Motor neuron (in vitro differentiated cells): Measurements from ENCODE around the gene RNU6-7. TPM values are rescaled to one million over a fixed set of nuclear protein-coding genes. Genes with fewer than 3 reads are reported as not detected.

Experiments
- ATAC-seq, 8 experiments: fragments of 200-7000 bp; cut with Tn5 transposase; replicated peaks in 6 of 8; 2 replicates each; pipeline ENCODE4 v1.8.0; 2021; ENCODE audit warnings: mild to moderate bottlenecking in 8 of 8, moderate library complexity in 8 of 8
- H3K27ac ChIP-seq, 2 donors: fragments of 250-450 bp; sonication (Bioruptor Pico); 2 replicates each; pipeline ENCODE4 v1.9.0; 2021; ENCODE audit warnings: antibody characterized with exemption in 2 of 2, mild to moderate bottlenecking in 2 of 2, moderate library complexity in 1 of 2
- H3K4me1 ChIP-seq, 2 donors: fragments of 250-450 bp; sonication (Bioruptor Pico); replicated peaks in 1 of 2; 2 replicates each; pipeline ENCODE4 v1.6.1; 2021; ENCODE audit warnings: antibody characterized with exemption in 2 of 2, mild to moderate bottlenecking in 2 of 2, moderate library complexity in 1 of 2
- H3K4me3 ChIP-seq, 5 donors: fragments of 250-450 bp; sonication (Bioruptor Pico); 2 replicates each; pipeline ENCODE4 v1.9.0; 2021; ENCODE audit warnings: antibody characterized with exemption in 5 of 5, mild to moderate bottlenecking in 5 of 5, moderate library complexity in 4 of 5
- WGBS, 10 experiments: fragments of 450-650 bp; shearing (Covaris generic); methylation state at CpG; one replicate each; pipeline ENCODE4 v1.0.0; 2022; 5-methylcytosine and 5-hydroxymethylcytosine counted together
- in situ Hi-C, 9 experiments: fragments of 400-800 bp; cut with MboI; loops; one replicate each; pipeline ENCODE4 v1.15.0; 2021; ENCODE audit warnings: low sequenced_read_pairs in 9 of 9, low pct_unique_long_range_greater_than_20kb in 2 of 9; ENCODE audit not compliant: unreplicated experiment in 9 of 9
- total RNA-seq, 8 experiments: library from RNA; unstranded; fragments of 300-600 nt; gene quantifications; 2 replicates each; pipeline versions ENCODE4 v1.2.3 to v1.2.4, GENCODE V29; 2022

Gene RNU6-7
- total RNA-seq, 8 experiments from 2014 or later = not detected

DNA sequence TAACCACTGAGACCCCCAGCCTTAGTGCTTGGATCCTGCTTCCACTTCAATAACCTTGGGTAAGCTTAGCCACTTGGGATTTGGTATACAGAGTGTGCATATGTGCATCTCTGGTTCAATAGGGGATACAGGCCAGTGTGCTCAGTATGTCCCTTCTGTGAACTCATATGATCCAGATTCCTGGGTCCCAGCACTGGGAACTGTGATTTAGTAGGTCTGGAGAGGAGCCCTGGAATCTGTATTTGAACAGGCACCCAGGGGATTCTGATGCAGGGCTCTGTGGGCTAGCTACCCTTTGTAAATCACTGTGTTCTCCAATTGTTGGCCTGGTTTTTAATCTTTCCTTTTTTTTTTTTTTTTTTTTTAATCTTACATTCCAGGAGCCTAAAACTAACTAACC is 11.0 kb downstream of the RNU6-7 start:
- ATAC-seq = no peak
- Histone ChIP-seq H3K4me3 (no peak overlapping the region), H3K4me1 (no peaks in the 10 kb centered on the region), H3K27ac (no peak overlapping the region)
- in situ Hi-C loops = no loop called here

DNA sequence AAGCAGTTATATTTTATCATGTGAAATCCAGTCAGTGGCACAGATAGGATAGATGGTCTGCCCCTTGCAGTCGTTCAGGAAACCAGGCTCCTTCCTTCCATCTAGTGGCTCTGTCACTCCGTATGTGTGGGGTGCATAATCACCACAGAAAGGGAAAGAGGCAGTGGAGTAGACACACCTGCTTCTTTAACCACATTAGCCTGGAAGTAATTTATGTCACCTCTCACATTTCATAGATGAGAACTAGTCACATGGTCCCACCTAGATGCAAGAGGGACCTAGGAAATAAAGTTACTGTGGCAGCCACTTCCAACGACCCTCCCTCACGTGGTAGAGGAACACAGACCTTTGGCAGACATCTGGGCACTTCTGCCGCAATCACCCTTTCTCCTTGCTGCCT is 15.5 kb downstream of the RNU6-7 start:
- Histone ChIP-seq H3K27ac (no peak overlapping the region), H3K4me3 (no peak overlapping the region), H3K4me1 (no peaks in the 10 kb centered on the region)
- in situ Hi-C loops = no loop called here
- ATAC-seq = peak in 4 of 8 experiments; percentile 12 to 40 (median 27)
- WGBS, 10 experiments = 40 to 100% (median 70%) methylated on average over 1 to 4 of the region's 5 CpGs; no CpG with 5 or more reads in 3 of the 10 experiments

DNA sequence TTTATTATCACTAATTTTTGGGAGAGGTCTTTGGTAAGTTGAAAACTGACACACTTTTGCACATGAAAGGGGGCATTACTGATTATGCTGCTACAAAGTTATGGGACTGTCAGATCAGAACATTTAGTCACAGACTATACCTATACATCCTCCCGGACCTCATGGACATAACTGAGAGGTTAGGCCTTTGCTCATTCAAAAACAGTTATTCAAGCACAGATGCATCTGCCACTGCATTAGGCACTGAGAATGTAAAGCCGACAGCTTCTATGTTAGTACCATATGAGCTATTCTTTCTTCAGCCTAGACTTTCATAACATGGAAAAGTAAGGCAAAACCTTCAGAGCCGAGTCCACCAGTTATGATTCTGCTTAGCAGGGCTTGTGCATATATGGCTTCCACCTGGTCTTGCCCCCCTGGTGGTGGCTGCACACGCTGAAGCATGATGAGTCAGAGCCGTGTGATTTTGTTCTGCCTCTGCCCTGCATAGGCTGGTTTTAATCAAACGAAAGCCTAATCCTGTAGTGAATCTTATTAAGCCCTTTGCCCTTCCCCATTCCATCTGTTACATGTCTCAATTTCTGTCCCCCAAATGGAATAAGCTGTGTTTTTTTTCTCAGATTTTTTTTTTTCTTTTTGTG is 23.0 kb downstream of the RNU6-7 start:
- in situ Hi-C loops = loop anchor here in 1 of 9 experiments (25.0 kb wide), 1 partner anchor 713 kb away; no protein-coding TSS in a partner anchor

DNA sequence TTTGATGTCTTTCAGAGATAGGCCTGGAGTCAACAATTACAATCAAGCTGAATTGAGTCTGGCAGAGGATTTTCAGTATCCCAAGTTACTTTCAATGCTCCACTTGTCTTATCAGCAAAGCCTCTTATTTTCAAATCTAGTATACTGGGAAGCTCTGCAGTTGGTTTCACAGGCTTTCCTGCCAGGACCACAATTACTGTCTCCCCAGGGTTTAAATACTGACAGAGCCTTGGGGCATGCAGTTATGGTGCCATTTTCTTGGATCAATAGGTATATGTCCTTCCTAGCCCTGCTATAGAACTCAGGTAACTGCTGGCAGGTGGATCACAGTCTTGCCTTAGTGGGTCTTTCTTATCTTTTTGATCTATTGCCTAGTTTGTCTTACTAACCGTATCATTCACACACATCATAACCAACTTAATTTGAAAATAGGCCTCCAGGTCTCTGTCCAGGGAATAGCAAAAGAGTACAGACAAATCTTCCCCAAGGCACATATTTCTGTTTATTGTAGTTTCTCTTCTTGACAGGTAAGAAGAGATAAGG is 23.6 kb downstream of the RNU6-7 start:
- peak overlapping the region in 1 of 2 donors; percentile 39 for H3K27ac ChIP-seq
- WGBS, 10 experiments = 0 to 100% (median 20%) methylated on average over 1 of the region's 1 CpG; no CpG with 5 or more reads in 7 of the 10 experiments
- peaks cover 9 to 11% of the 10 kb centered on the region in 2 donors for H3K4me1 ChIP-seq
- no peak overlapping the region for H3K4me3 ChIP-seq
- in situ Hi-C loops = loop anchor here in 1 of 9 experiments (25.0 kb wide), 1 partner anchor 713 kb away; no protein-coding TSS in a partner anchor
- ATAC-seq = peak in 1 of 8 experiments; percentile 10

More for the DNA sequence above, 23.0 kb downstream of the RNU6-7 start:
- Histone ChIP-seq H3K27ac (peak overlapping the region in 1 of 2 donors; percentile 39), H3K4me3 (no peak overlapping the region), H3K4me1 (peaks cover 9 to 11% of the 10 kb centered on the region in 2 donors)
- ATAC-seq = peak; percentile 99 to 100 (median 100)
- 9 to 86% (median 50%) methylated on average over 1 to 6 of the region's 6 CpGs; no CpG with 5 or more reads in 2 of the 10 experiments for WGBS, 10 experiments

DNA sequence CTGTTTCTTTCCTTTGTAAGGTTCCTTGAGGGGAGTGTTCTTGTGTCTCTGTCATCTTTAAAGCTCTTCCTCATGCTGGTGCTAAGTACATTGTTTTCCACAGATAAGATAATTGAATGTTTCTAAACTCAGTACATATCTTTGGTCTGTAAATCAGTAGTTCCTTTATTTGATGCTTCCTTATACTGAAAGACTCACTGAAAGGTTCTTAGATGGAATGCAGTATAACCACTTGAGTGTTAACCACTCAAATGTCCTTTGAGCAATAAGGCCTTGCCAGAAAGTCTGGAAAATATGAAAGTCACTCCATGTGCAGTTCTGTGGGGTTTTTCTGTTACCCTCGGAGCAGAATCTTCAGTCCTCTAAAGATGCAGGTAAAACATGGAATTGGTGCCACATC is 24.2 kb downstream of the RNU6-7 start:
- no peak for ATAC-seq
- Histone ChIP-seq H3K27ac (no peak overlapping the region), H3K4me3 (no peak overlapping the region), H3K4me1 (peaks cover 9 to 11% of the 10 kb centered on the region in 2 donors)
- in situ Hi-C loops = loop anchor here in 1 of 9 experiments (25.0 kb wide), 1 partner anchor 714 kb away; no protein-coding TSS in a partner anchor
- 0 to 100% (median 76%) methylated on average over 1 of the region's 1 CpG; no CpG with 5 or more reads in 6 of the 10 experiments for WGBS, 10 experiments

DNA sequence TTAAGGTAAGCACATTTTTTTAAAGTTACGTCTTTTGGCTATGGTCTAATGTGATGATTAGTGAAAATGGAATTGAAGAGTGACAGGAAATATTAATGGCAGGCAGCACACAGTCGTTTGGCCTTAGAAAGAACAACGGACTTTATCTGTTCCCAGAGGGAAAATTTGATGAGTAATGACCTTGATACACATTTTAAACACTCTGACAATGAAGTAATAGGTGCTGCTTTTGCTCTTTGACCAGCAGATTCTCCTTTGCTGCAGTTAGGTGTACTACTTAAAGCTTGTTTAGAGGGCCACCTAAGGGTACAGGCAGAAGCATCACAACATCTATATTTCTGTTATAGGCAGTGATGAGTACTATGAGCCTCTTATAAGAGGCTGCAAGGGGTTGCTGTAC is 28.3 kb downstream of the RNU6-7 start:
- Histone ChIP-seq H3K27ac (no peak overlapping the region), H3K4me1 (peaks cover 3 to 4% of the 10 kb centered on the region in 2 donors), H3K4me3 (no peak overlapping the region)
- in situ Hi-C loops = loop anchor here in 1 of 9 experiments (25.0 kb wide), 1 partner anchor 718 kb away; no protein-coding TSS in a partner anchor
- ATAC-seq = peak in 4 of 8 experiments; percentile 31 to 46 (median 38)
- WGBS, 10 experiments = 13 to 100% (median 46%) methylated on average over 1 to 3 of the region's 3 CpGs; no CpG with 5 or more reads in 1 of the 10 experiments

DNA sequence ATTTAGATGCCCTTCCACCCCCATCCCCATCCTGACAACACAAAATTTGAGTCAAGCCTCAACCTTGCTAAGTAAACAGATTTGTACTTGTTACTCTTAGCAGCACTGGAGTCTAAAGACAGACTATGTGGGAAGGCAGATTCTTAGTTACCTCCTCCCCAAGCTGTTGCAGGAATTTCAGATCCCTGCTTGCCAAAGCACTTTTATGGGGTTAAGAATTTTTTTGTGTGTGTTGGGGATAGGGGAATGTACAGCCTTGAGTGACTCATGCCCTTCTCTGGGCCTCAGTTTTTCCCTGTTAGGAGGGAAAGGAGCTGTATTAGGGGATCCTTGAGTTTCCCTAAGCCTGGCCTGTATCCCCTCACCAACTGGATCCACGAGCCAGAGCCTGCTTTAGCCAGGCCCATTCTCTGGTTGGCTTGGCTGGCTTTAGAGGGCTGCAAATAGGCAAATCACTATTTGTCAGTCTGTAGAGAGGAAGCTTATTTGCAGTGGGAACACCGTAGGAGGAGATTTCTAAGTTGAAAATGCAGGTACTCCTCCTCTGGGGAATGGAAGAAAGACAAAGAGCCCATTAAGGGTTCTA is 28.9 kb downstream of the RNU6-7 start:
- 0 to 80% (median 59%) methylated on average over 1 to 2 of the region's 2 CpGs; no CpG with 5 or more reads in 4 of the 10 experiments for WGBS, 10 experiments
- Histone ChIP-seq H3K27ac (no peak overlapping the region), H3K4me1 (no peaks in the 10 kb centered on the region), H3K4me3 (no peak overlapping the region)
- in situ Hi-C loops = loop anchor here in 1 of 9 experiments (25.0 kb wide), 1 partner anchor 718 kb away; no protein-coding TSS in a partner anchor
- peak in 1 of 8 experiments; percentile 26 for ATAC-seq

DNA sequence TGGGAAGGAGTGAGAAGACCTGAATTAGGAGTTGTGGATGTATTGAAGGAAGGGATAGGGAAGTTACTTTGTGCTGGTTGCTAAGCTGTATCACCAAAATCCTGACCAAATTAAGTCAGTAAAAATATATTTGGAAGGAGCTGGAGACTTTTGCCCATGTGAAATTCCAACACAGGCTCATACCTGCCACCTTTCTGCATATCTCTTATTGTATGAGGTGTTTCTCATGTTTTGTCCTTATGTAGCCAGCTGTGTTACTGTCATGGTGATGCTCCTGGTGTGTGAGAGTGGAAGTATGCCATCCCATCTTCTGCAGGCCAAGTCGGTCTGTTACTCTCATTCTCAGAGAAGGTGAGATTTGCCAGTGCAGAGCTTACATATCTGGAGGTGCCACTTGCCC is 30.6 kb downstream of the RNU6-7 start:
- H3K27ac ChIP-seq = no peak overlapping the region
- no peak for ATAC-seq
- no peak overlapping the region for H3K4me3 ChIP-seq
- no peaks in the 10 kb centered on the region for H3K4me1 ChIP-seq
- in situ Hi-C loops = loop anchor here in 1 of 9 experiments (25.0 kb wide), 1 partner anchor 720 kb away; no protein-coding TSS in a partner anchor
- WGBS, 10 experiments = 80 to 89% methylated on average over 1 of the region's 1 CpG; no CpG with 5 or more reads in 8 of the 10 experiments

DNA sequence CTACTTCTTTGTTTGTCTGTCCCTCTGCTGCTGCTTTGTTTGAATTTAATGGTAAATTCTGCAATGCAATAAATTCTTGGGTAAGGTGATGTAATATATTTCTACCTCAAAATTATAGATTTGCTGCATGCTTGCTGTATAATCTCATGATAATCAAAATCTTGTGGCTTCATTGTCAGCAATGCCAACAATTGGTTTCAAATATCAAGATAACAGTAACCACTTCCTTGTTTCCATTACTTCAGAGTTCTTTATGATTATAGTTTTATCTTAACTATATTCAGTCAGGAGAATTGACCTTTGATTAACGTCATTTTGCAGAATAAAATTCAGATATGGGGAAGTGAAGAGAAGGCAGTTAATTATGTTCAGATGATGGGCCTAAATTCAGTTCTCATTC is 31.4 kb downstream of the RNU6-7 start:
- WGBS, 10 experiments = 17 to 83% (median 73%) methylated on average over 1 of the region's 1 CpG; no CpG with 5 or more reads in 2 of the 10 experiments
- H3K4me3 ChIP-seq = no peak overlapping the region
- in situ Hi-C loops = loop anchor here in 1 of 9 experiments (25.0 kb wide), 1 partner anchor 721 kb away; no protein-coding TSS in a partner anchor
- ATAC-seq = no peak
- no peaks in the 10 kb centered on the region for H3K4me1 ChIP-seq
- H3K27ac ChIP-seq = no peak overlapping the region

DNA sequence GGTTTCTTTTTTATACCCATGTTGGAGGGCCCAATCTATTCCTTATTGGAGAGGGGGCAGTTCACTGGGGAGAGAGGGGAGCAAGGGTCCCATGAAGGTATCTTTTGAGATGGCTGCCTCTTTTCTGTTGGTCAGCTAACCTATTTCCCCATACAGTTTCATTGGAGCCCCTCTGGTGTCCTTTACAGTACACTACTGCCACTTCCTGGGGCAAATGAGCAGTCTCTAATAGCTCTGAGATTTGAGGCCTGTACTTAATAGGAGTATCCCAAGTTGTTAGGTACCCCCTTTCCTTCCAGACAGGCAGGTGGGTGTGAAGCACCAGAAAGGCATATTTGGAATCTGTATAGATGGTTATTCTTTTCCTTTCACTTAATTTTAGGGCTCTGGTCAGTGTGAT is 42.6 kb downstream of the RNU6-7 start:
- Histone ChIP-seq H3K4me3 (no peak overlapping the region), H3K27ac (no peak overlapping the region), H3K4me1 (no peaks in the 10 kb centered on the region)
- in situ Hi-C loops = loop anchor here in 1 of 9 experiments (25.0 kb wide), 1 partner anchor 732 kb away; no protein-coding TSS in a partner anchor
- ATAC-seq = no peak

DNA sequence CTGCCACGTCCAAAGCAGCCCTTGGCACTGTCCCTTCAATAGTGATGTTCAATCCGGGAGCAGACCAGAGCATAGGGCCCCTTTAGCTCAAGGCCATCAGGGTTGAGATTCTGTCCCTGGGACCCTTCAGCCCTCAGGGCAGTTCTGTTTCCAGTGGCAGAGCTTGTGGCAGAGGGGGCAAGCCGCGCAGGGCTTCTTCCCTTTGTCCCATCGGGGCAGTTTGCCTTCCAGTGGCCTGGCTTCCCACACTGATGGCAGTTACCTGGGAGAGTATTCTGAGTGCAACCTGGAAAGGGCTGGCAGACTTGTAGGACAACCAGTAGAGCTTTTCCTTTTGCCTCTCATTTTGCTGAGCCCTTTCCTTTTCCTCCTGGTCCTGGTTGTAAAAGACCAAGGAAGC is 44.9 kb downstream of the RNU6-7 start:
- H3K4me1 ChIP-seq = peaks cover under 1% of the 10 kb centered on the region in 2 donors
- H3K27ac ChIP-seq = no peak overlapping the region
- in situ Hi-C loops = loop anchor here in 1 of 9 experiments (25.0 kb wide), 1 partner anchor 734 kb away; no protein-coding TSS in a partner anchor
- no peak for ATAC-seq
- no peak overlapping the region for H3K4me3 ChIP-seq
- WGBS, 10 experiments = 50 to 100% (median 82%) methylated on average over 1 to 5 of the region's 5 CpGs; no CpG with 5 or more reads in 7 of the 10 experiments

DNA sequence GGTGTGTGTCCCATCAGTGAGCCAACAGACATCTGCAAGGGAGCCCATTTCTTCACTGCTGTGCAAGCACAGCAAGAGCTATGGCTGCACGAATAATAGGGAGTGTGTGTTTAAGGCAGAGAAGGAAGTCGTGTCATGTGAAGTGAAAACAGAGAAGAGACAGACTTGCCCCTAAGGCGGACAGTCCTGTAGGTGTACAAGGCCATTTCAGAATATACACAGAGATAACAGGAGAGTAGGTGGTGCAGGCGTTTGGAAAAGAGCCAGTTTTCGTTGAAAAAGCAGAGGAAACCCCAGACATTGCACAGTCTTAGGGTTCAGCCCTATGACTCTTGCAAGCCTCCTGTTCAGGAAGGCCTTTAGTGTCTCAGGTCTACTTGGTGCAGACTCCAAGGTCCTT is 47.5 kb downstream of the RNU6-7 start:
- 40 to 100% (median 75%) methylated on average over 1 to 4 of the region's 5 CpGs; no CpG with 5 or more reads in 2 of the 10 experiments for WGBS, 10 experiments
- ATAC-seq = no peak
- Histone ChIP-seq H3K27ac (no peak overlapping the region), H3K4me1 (peaks cover 3% of the 10 kb centered on the region in 2 donors), H3K4me3 (no peak overlapping the region)
- in situ Hi-C loops = loop anchor here in 1 of 9 experiments (25.0 kb wide), 1 partner anchor 737 kb away; no protein-coding TSS in a partner anchor

DNA sequence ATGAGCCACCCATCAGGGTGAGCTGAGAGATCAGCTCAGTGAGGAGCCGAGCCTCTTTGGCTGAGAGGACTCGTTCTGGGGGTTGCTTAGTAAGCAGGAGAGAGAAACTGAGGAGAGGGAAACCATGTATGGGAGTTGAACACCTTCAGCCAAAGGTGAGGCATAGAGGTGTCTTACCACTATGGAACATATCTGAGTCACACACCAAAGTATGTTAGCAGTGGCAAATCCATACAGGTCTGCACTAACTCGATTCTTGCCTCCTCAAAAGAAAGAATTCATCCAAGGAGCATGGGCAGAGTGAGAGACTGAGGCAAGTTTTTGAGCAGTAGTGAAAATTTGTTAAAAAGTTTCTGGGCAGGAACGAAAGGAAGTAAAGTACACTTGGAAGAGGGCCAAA is 47.9 kb downstream of the RNU6-7 start:
- 33 to 92% (median 73%) methylated on average over 2 to 3 of the region's 4 CpGs; no CpG with 5 or more reads in 3 of the 10 experiments for WGBS, 10 experiments
- Histone ChIP-seq H3K27ac (no peak overlapping the region), H3K4me3 (no peak overlapping the region), H3K4me1 (peaks cover 3% of the 10 kb centered on the region in 2 donors)
- in situ Hi-C loops = loop anchor here in 5 of 9 experiments (10.0 to 25.0 kb wide), 5 partner anchors 113 to 737 kb away; no protein-coding TSS in a partner anchor
- no peak for ATAC-seq
